Hepatocyte (in vitro differentiated cells): Measurements from ENCODE around the gene PTPN11. TPM values are rescaled to one million over a fixed set of nuclear protein-coding genes. Genes with fewer than 3 reads are reported as not detected.

Source experiments
- DNase-seq: peaks from one replicate; pipeline ENCODE4 v3.0.0-alpha.2; 2016; ENCODE audit warnings: low spot score
- H2AFZ ChIP-seq: fragments of 200-600 bp; sonication (generic); 2 replicates; pipeline ENCODE4 v1.6.0; 2016; ENCODE audit warnings: antibody characterized with exemption, mild to moderate bottlenecking
- H3K27ac ChIP-seq: fragments of 200-600 bp; sonication (generic); 2 replicates; pipeline ENCODE4 v1.5.1; 2016; ENCODE audit warnings: mild to moderate bottlenecking
- H3K27me3 ChIP-seq: fragments of 200-600 bp; sonication (generic); 2 replicates; pipeline ENCODE4 v1.6.1; 2016
- H3K36me3 ChIP-seq: fragments of 200-600 bp; sonication (generic); replicated peaks from 2 replicates; pipeline ENCODE4 v1.5.1; 2016; ENCODE audit warnings: low read depth; ENCODE audit not compliant: insufficient read depth
- H3K4me1 ChIP-seq: fragments of 200-600 bp; sonication (generic); 2 replicates; pipeline ENCODE4 v1.5.1; 2016; ENCODE audit warnings: mild to moderate bottlenecking, moderate library complexity; ENCODE audit not compliant: insufficient read depth
- H3K4me2 ChIP-seq: fragments of 200-600 bp; sonication (generic); 2 replicates; pipeline ENCODE4 v1.6.0; 2016
- H3K4me3 ChIP-seq: fragments of 200-600 bp; sonication (generic); 2 replicates; pipeline ENCODE4 v1.5.1; 2016; ENCODE audit warnings: mild to moderate bottlenecking
- H3K79me2 ChIP-seq: fragments of 200-600 bp; sonication (generic); 2 replicates; pipeline ENCODE4 v1.6.0; 2017; ENCODE audit warnings: mild to moderate bottlenecking
- H3K9me2 ChIP-seq: fragments of 200-600 bp; sonication (generic); replicated peaks from 2 replicates; pipeline ENCODE4 v1.6.0; 2017; ENCODE audit warnings: mild to moderate bottlenecking; ENCODE audit not compliant: insufficient read depth
- H3K9me3 ChIP-seq: fragments of 200-600 bp; sonication (generic); 2 replicates; pipeline ENCODE4 v1.5.1; 2016; ENCODE audit warnings: low read depth, mild to moderate bottlenecking
- H4K20me1 ChIP-seq: fragments of 200-600 bp; sonication (generic); 2 replicates; pipeline ENCODE4 v1.6.0; 2016; ENCODE audit warnings: mild to moderate bottlenecking; ENCODE audit not compliant: insufficient read depth, poor library complexity, severe bottlenecking
- CTCF ChIP-seq: fragments of 200-600 bp; sonication (generic); IDR thresholded peaks from 2 replicates; pipeline ENCODE4 v1.5.1; 2016; ENCODE audit warnings: antibody characterized with exemption, mild to moderate bottlenecking; ENCODE audit not compliant: poor library complexity
- EZH2 ChIP-seq: fragments of 200-600 bp; sonication (generic); IDR thresholded peaks from 2 replicates; pipeline ENCODE4 v1.6.1; 2016; ENCODE audit warnings: antibody characterized with exemption, mild to moderate bottlenecking, borderline replicate concordance
- EZH2phosphoT487 ChIP-seq: fragments of 200-600 bp; sonication (generic); IDR thresholded peaks from one replicate; pipeline ENCODE4 v1.6.1; 2018; ENCODE audit warnings: antibody characterized with exemption, mild to moderate bottlenecking, low read depth, moderate library complexity; ENCODE audit not compliant: unreplicated experiment, severe bottlenecking
- WGBS: methylation state at CpG from one replicate; pipeline ENCODE4 v1.1.6; 2016; ENCODE audit warnings: low lambda C conversion rate; ENCODE audit errors: missing lambda C conversion rate; 5-methylcytosine and 5-hydroxymethylcytosine counted together
- polyA plus RNA-seq: library from polyadenylated mRNA; unstranded; fragments of >200 nt; fragmentation: Nextera tagmentation; extraction: Ambion mirVana; gene quantifications from 2 replicates; pipeline ENCODE4 v1.2.1, GENCODE V29; 2016
- total RNA-seq: library from RNA; depleted of rRNA; stranded (reverse); fragments of >200 nt; gene quantifications from 2 replicates; pipeline ENCODE4 v1.2.3, GENCODE V29; 2014

PTPN11 gene
- total and polyA plus RNA-seq, 2 experiments from 2014 or later, result 66.6 to 102 TPM

DNA sequence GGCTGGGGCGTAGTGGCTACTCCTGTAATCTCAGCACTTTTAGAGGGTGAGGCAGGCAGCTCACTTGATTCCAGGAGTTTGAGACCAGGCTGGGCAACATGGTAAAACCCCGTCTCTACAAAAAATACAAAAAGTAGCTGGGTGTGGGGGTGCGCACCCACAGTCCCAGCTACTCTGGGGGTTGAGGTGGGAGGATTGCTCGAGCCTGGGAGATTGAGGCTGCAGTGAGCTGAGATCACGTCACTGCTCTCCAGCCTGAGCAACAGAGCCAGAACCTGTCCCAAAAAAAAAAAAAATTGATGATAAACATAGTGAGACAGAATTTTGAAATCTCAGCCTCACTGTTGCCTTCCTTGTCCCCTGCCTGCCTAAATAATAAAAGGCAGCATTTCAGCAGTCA lies 40.0 kb downstream of the PTPN11 start:
- Histone ChIP-seq H3K9me2 (no peaks in the 10 kb centered on the region), H3K36me3 (no peaks in the 10 kb centered on the region), H3K27ac (no peak overlapping the region), H3K4me1 (no peaks in the 10 kb centered on the region), H3K79me2 (peaks cover 5% of the 10 kb centered on the region), H3K4me3 (no peak overlapping the region), H2AFZ (no peak overlapping the region), H4K20me1 (no peaks in the 10 kb centered on the region), H3K9me3 (no peaks in the 10 kb centered on the region), H3K4me2 (no peak overlapping the region), H3K27me3 (no peaks in the 10 kb centered on the region)
- TF ChIP-seq EZH2, result no peak
- no peak for TF ChIP-seq CTCF
- TF ChIP-seq EZH2phosphoT487, result no peak
- WGBS, result 99% methylated on average over 5 of the region's 5 CpGs
- DNase-seq, result no peak

GRCh38 chr12:112463478-112463877 lies 44.7 kb downstream of the PTPN11 start:
- Histone ChIP-seq H3K36me3 (no peaks in the 10 kb centered on the region), H3K27me3 (no peaks in the 10 kb centered on the region), H3K79me2 (peaks cover 5% of the 10 kb centered on the region), H3K27ac (no peak overlapping the region), H3K4me1 (no peaks in the 10 kb centered on the region), H4K20me1 (no peaks in the 10 kb centered on the region), H3K9me2 (no peaks in the 10 kb centered on the region), H3K4me3 (no peak overlapping the region), H3K4me2 (no peak overlapping the region), H2AFZ (no peak overlapping the region), H3K9me3 (no peaks in the 10 kb centered on the region)
- DNase-seq, result no peak
- TF ChIP-seq EZH2, result no peak
- WGBS, result 89% methylated on average over 2 of the region's 2 CpGs

- Histone ChIP-seq H2AFZ (no peak overlapping the region), H3K36me3 (no peaks in the 10 kb centered on the region), H3K9me3 (no peaks in the 10 kb centered on the region), H3K9me2 (no peaks in the 10 kb centered on the region), H3K27me3 (no peaks in the 10 kb centered on the region), H3K4me1 (no peaks in the 10 kb centered on the region), H3K4me2 (no peak overlapping the region), H3K4me3 (no peak overlapping the region), H3K79me2 (peaks cover 5% of the 10 kb centered on the region), H4K20me1 (no peaks in the 10 kb centered on the region), H3K27ac (no peak overlapping the region)
- no peak for TF ChIP-seq CTCF
- no peak for TF ChIP-seq EZH2
- TF ChIP-seq EZH2phosphoT487, result no peak
- no peak for DNase-seq
Observed at GRCh38 chr12:112464605-112465004, 45.9 kb downstream of the PTPN11 start.

- H3K9me2 ChIP-seq, result no peaks in the 10 kb centered on the region
- no peak for DNase-seq
- peaks cover 9% of the 10 kb centered on the region for H3K4me1 ChIP-seq
- no peak overlapping the region for H3K27ac ChIP-seq
- TF ChIP-seq CTCF (no peak), EZH2 (no peak), EZH2phosphoT487 (no peak)
- H3K4me2 ChIP-seq, result no peak overlapping the region
- no peaks in the 10 kb centered on the region for H4K20me1 ChIP-seq
- H3K27me3 ChIP-seq, result no peaks in the 10 kb centered on the region
- H3K4me3 ChIP-seq, result no peak overlapping the region
- H3K9me3 ChIP-seq, result no peaks in the 10 kb centered on the region
- H2AFZ ChIP-seq, result no peak overlapping the region
- no peaks in the 10 kb centered on the region for H3K36me3 ChIP-seq
- H3K79me2 ChIP-seq, result peaks cover 5% of the 10 kb centered on the region
Observed at GRCh38 chr12:112466011-112466422, 47.3 kb downstream of the PTPN11 start.
